GM21447 (cell line): ENCODE measurements around the gene EDIL3.

Experiments used
- ATAC-seq: cut with Tn5 transposase; IDR thresholded peaks from one replicate; pipeline ENCODE4 v1.9.1; 2021; ENCODE audit not compliant: unreplicated experiment

EDIL3 gene

DNA sequence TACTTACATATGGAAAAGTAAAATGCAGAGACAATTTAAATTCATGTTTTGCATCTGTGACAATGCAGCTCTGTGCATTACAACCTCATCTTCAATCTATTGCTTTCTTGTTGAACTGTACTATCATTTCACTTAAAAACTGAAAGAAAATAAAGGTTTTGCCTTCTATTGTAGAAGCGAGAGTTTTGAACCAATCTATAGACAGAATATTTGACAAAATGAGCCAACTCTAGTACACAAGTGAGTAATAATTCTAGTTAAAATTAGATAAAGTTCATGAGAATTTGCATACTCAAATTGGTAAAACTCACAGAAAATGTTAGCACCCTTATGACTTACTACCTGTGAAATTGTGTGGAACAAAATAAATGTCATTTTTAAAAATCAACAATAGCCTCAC is 123.7 kb downstream of the EDIL3 start:
- ATAC-seq, result peak; percentile 47

DNA sequence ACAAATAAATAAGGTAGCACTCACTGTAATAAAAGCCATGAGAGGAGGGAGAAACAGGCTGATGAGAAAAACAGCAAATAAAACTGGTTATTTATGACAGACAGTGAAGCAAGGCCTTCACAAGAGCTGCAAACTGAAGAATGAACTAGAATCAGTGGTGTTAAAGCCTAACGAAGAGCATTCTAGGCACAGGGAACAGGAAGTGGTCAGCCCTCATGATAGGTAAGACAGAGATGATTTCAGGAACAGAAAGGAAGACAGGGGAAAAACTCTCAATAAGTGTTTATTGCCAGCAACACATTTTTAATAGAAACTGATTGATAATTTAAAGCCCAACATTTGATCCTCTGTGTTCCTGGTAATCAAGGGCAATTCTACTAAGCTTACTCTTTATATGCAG is 124.5 kb downstream of the EDIL3 start:
- ATAC-seq, result peak; percentile 67

DNA sequence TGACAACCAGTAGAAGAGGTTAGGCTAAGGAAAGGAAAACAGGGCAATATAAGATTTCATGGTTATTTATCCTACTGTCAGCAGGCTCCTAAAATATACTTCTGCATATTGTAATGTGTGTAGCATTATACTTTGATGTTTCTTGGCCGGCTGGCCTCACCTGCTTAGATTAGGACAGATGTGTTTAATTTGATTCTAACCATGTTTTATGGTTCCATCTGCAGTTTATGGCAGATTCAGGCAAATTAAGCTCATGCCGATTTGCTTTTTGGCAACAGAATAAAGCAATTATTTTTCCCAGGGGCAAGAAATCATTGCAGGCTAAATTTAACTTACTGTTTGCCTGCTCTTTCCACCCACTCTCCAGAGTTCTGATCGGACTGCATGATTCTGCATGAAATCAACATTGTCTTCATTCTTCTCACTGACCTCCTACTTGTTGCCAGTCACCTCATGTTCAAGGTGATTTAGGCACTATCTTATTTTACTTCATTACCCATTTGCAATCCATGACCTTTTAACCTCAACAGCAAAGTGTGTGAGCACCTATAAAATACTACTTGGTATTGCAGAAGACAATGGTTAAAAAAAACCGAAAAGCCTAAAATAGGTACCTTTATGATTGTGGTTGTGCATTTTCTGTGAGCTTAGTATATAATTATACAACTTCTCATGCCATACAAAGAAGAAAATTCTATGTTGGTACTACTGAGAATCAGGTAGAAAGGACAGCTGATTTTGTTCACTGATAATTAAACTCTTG is 125.2 kb downstream of the EDIL3 start:
- ATAC-seq, result no peak

DNA sequence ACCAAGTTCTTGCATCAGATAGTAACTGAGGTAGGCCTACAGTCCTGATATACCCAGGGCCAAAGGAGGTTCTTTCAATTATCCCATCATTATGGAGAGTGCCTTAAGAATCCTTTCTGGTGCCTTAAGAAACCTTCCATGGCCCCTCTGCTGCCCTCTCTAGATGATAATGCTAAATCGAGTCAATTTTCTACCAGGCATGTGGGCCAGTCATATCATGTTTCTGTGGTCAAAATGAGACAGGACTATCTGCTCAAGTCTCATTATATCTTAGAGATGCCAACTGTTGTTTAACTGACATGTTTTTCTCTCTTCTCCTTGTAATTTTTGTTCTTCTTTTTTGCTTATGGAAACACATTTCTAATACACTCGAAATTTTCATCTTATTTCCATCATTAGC is 127.6 kb downstream of the EDIL3 start:
- no peak for ATAC-seq

DNA sequence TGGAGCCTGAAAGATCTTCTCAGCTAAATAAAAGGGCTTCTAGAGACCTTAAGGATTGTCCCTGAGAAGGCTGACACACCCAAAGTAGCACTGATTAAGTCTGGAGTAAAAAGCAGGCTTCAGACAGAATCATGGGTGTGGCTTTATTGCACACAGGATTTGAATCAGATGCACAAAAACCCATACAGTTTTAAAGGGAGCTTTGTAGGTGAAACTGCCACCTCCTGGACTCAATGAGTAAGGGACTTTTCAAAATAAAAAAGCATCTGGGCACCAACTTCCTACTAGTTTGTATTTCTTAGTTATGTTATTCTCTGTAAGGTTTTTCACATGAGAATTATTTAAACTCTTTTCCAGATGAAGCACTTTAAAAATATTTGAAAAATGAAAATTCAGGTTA is 129.4 kb downstream of the EDIL3 start:
- ATAC-seq, result no peak

DNA sequence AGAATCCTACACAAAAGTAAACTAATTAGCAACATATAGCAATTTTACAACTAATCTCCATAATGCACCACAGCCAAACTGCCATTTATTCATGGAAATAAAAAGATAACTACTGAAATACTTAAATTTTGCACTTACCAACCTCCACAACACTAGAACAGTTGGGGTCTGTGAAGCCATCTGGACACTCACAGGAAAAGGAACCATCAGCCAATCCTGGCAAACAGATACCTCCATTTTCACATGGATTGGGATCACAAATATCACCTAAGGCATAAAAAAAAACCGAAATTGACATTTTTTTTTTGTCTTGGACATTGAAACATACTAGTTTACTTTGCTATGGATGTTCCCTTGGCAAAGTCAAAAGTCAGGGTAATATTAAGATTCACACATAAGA is 130.7 kb downstream of the EDIL3 start:
- no peak for ATAC-seq

DNA sequence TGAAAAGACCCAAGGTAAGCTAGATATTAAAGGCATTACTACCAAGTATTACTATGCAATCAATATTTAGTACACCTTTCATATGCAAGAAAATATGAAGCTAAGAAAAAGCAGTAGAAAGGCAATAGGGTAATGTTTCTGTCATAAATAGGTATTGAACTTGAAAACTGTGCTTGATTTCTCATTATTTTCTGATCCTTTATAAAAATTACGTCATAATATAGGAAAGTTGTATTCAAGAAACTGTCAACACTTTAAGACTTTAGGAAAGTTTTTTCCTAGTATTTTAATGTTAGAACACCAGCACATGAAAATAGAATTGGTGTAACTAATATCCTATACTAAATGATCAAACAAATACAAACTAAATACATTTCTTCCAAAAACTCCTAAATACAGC is 133.2 kb downstream of the EDIL3 start:
- no peak for ATAC-seq

DNA sequence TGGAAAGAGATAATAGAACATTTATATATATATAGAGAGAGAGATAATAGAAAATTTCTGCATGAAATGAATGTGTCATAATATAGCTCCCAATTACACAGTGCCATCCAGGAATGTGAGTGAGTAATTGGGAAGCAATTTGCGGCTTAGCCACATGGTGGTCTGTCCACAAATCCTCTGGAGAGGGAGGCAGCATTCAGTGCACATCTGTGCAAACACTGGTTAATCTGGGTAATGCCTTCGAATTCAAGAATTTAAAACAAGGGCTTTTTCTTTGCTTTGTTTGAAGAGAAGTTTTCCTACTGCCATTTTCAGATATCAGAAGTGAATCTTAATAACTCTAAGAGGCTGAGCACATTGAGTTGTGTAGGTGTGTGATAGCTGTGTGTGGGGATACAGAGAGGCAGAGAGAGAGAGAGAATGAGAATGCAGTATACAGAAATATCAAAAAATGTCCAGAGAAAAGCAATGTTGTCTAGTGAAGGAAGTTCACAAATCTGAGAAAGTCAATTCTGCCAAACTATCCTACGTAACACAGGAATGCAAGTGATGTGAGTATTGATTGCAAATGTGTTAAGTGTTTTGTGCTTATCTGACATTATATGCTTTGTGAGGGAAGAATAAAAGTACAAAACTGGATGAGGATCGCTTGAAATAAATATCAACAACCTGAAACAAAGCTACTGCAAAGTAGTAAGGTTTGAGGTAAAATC is 134.6 kb downstream of the EDIL3 start:
- ATAC-seq, result no peak

DNA sequence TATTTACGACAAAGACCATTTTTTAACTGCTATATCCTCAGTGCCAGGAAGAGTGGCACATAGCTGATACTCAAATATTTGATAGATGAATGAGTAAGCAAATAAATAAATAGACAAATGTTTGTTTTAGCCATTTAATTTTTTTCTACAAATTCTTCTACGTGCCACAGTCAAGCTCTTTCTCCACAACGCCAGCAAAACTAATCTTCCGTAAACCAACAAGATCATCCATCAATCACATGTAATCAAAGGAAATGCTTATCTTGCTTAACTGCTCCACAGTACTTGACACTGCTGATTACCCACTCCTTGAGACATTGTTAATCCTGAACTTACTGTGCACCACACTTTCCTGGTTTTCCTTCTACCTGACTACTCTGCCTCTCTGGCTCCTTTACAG is 136.7 kb downstream of the EDIL3 start:
- ATAC-seq, result no peak

DNA sequence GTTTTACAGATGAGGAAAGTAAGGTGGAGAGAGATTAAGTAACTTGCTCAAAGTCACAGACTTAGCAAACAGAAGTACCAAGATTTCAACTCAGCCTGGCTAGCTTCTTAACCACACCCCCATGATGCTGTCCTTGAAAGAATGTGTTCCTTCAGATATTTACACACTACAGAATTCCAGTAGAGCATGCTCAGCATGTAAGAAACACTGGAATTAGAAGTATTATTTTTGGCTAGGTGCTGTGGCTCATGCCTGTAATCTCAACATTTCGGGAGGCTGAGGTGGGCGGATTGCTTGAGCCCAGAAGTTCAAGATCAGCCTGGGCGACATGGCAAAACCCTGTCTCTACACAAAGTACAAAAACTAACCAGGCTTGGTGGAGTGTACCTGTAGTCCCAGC is 142.4 kb downstream of the EDIL3 start:
- no peak for ATAC-seq

DNA sequence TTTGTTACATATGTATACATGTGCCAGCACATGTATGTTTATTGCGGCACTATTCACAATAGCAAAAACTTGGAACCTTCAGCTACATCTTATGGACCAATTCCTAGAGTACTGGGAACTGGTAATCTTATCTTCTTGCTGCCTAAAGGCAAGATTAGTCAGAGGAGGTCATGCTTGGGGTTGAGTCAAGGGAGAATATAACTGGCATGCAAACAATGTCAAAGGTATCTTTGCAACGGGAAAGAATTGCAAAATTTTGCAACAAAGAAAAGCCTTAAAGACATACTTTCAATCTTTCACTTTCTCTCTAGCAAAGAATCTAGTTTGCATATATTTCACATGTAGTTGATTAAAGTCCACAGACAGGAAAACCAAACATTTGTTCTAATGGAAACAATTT is 145.2 kb downstream of the EDIL3 start:
- no peak for ATAC-seq

DNA sequence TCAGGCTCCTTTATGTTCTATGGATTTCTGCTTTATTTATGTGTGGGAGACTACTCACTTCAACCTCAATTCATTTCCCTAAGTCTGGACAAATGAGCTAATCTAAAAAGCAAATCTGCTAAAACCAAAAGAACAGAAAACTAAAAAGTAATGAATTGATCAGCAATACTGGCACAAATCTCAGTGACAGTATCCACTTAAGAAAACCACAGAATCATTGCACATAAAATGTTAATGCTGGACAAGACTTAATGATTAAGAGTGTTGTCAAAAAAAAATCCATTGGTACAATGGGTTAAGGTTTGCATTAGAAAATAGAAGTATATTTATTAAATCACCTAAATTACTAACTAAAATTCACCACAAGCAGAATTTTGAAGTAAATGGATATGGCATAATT is 147.6 kb downstream of the EDIL3 start:
- ATAC-seq, result no peak

DNA sequence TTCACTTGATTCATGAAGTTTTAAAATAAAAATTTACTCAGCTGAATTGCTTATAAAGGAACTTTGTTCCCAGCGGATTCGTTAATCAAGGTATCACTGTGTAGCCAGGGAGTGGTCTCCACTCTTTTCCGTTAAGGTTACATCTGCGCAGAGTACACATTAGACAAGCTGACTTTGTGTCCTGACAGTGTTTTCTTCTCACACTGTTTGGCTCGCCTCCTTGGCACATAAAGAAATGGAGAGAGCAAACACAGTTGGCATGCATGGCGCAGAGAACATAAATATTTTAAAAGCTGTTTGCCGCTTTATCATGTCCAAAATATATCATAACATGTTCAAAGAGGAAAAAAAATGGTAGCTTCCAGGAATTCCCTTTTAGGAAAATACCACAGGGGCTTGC is 153.2 kb downstream of the EDIL3 start:
- ATAC-seq, result no peak

DNA sequence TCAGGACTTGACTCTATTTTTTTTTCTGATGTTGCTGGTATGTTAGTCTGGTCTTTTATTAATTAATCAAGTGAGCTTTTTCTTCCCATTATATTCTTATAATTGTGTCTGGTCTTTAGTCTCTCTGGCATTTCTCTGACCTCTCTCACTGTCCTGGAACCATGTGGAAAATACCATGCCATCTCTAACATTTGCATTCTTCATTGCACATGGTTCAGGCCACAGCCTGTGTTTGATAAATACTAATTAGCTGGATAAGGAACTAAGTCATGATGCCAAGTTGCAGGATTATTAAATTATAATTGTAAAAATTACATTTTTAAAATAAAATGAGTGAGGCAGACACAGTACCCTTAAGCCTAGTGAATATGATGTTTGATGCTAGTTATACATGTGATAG is 155.6 kb downstream of the EDIL3 start:
- no peak for ATAC-seq

DNA sequence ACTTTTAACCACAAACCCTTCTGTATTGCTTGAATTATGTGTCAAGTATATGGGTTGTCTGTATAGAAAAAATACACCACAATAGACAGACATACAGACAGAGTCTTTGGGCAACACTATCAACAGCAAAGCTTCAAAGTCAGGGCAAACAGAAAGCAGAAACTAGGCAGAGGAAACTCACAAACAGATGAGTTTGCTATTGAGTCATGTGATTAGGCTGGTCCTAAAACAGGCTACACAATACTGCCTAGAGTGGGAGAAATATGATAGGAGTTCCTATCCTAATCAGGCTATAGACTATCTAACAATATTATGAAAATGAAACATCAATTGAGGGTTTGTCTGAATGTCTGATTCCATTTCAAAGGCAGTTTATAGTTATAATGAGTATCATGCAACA is 156.4 kb downstream of the EDIL3 start:
- ATAC-seq, result no peak

DNA sequence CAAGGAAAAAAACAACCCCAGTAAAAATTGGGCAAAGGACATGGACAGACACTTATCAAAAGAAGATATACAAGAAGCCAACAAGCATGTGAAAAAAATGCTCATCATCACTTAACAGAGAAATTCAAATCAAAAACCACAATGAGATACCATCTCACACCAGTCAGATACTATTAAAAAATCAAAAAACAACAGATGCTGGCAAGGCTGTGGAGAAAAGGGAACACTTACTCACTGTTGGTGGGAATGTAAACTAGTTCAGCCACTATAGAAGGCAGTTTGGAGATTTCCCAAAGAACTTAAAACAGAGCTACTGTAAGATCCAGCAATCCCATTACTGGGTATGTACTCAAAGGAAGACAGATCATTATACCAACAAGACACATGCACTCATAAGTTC is 157.4 kb downstream of the EDIL3 start:
- ATAC-seq, result no peak

DNA sequence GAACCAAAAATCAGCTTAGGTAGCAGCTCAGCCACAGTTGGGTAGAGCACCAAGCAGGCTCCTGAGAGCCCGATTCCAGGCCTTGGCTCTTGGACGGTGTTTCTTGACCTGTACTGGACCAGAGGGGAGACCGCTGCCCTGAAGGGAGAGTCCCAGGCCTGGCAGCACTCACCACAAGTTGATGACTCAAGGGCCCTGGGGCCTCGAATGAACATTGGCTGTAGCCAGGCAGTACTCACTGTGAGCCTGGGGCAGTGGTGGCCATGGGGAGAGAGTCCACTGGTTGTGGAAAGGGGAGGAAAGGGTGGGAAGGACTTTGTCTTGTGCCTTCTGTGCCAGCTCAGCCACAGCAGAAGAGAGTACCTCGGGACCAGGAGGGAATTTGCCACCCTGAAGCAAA is 166.1 kb downstream of the EDIL3 start:
- no peak for ATAC-seq

DNA sequence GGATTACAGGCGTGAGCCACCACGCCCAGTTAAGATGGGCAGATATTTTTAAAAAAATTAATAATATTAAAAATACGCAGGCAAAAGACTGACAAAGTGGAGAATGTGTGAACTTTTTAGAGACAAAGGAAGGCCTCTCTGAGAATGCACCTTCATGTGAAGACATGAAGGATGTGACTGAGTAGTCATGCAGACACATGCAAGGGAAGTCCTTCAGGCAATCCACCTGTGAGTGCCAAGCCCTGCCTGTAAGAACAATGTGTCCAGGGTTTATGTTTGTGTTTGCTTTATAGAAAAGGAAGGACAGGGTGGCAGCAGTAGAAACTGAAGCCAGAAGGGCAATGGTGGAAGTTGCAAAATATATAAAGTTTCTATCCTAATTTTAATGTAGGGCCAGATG is 169.2 kb downstream of the EDIL3 start:
- ATAC-seq, result no peak

DNA sequence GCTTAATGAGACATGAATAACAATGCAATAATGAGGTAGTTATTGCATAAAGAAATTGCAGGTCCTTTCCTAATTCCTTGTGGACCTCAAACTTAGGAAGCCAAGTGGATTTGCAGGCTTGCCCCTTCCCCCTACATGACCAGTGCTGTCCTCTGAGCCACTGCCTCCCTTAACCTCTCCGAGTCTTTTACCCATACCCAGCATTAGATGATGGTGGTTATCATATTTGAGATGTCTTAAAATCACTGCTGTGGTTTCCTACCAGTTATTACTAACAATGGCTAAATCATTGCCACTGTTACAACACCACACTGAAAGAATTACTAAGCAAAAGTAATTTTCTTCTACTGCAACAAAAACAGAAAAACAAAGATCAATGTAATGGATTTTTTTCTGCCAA is 170.8 kb downstream of the EDIL3 start:
- ATAC-seq, result no peak

DNA sequence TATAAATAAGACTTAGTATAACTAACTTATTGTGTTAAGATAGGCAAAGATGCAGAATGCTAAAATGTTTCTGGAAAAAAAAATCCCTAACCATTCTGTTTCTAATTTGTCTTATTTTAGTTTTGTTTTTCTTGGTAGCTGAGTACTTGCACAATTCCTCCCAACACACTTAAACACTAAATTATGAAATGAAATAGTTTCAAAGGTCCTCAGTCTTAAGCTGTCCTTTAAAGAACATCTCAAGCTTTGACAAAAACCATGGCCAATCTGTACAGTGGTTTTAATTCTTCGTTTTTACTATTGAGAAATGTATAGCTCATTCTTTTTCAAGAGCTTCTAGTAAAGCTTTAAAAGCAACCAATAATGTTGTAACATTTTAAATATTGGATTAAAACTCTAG is 171.5 kb downstream of the EDIL3 start:
- no peak for ATAC-seq

DNA sequence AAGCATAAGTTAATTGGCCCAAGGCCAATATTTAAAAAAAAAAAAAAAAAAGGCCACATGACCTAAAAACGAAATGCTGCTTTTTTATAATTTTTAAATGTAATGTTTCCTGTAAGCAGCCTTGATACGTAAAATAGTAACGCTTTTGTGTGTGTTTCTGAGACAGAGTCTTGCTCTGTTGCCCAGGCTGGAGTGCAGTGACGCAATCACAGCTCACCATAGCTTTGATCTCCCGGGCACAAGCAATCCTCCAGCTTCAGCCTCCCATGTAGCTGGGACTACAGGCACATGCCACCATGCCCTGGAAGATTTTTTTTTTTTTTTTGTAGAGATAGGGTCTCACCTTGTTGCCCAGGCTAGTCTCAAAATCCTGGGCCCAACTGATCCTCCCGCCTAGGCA is 179.9 kb downstream of the EDIL3 start:
- no peak for ATAC-seq

DNA sequence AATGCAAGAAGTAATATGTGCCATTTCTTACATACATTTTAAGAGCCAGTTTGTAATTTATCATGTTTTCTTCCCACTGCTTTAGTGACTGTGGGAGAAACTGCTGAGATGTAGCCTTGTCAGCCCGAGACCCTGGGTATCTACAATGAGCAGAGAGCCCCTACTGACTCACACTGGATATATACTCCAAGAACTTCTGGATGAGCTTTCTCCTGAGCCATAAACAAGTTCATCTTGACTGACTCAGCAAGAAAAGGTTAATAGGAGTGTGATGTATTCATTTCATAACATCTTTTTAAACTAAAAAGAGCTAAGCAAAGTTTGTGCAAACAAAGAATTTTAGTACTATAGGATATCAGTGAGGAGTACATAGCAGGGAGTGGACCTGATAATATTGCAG is 182.5 kb downstream of the EDIL3 start:
- ATAC-seq, result no peak

DNA sequence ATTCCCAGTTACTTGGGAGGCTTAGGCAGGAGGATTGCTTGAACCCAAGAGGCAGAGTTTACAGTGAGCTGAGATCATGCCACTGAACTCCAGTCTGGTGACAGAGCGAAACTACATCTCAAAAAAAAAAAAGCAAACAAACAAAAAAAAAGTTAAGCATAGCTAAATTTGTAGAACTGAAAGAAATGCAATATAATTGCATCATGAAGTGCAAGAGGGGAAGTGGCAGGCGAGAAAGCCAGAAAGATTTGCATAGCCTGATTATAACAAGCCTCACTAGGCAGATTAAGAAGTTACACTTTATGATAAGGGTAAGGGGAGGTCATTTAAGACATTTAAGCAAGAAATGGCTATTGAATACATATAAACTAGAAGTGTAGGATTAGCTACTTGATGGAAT is 187.1 kb downstream of the EDIL3 start:
- ATAC-seq, result no peak
